Spleen (tissue), 7 donors: ENCODE results near the gene DCHS2.

Experiments
- CTCF ChIP-seq, 11 experiments: fragments of 200-600 bp in 7 of 11; fragments of 450-650 bp in 4 of 11; sonication (generic) in 4 of 11; IDR thresholded peaks in 8 of 11; conservative IDR thresholded peaks in 3 of 11; 1 replicate in 7 of 11; 2 replicates in 4 of 11; pipeline versions ENCODE4 v1.4.0 to v1.8.0; 2016 to 2021; ENCODE audit warnings: antibody characterized with exemption in 11 of 11, inconsistent platforms in 4 of 11, mild to moderate bottlenecking in 1 of 11
- POLR2A ChIP-seq, 3 donors: fragments of 450-650 bp; IDR thresholded peaks; one replicate each; pipeline ENCODE4 v1.5.1; 2017; ENCODE audit warnings: antibody characterized with exemption in 3 of 3, mild to moderate bottlenecking in 1 of 3
- POLR2AphosphoS5 ChIP-seq, 3 donors: sonication (generic); formaldehyde crosslinking; IDR thresholded peaks; one replicate each; pipeline ENCODE4 v1.5.1; 2017; ENCODE audit warnings: antibody characterized with exemption in 3 of 3
- donor health status: DM: no; HTN: no; CAD: no; lungs with moderate emphysema.
- donor health status: DM: no; HTN: no; CAD: no.
- donor health status: DM: no; HTN: no; CAD: no.

- no peak for TF ChIP-seq CTCF (IDR thresholded peaks at IDR 0.05 in 8 of 11, conservative IDR thresholded peaks at IDR 0.05 in 3 of 11)
- no peak for TF ChIP-seq POLR2A (IDR thresholded peaks at IDR 0.05)
- no peak for TF ChIP-seq POLR2AphosphoS5 (IDR thresholded peaks at IDR 0.05)
Observed at GRCh38 chr4:154376486-154376885, 115.1 kb downstream of the DCHS2 start.
